Measurements from ENCODE around the gene KCNT1. TPM values are rescaled to one million over a fixed set of nuclear protein-coding genes. Genes with fewer than 3 reads are reported as not detected.

Gene KCNT1
- total RNA-seq, 1 experiment from 2014 or later: not detected

GRCh38 chr9:135761845-135762168, 59.8 kb downstream of the KCNT1 start:
- H3K27me3 ChIP-seq (ENCODE audit: low read length): no peaks in the 10 kb centered on the region
- no peaks in the 10 kb centered on the region for H3K79me2 ChIP-seq (ENCODE audit: low read length)
- H3K27ac ChIP-seq (ENCODE audit: low read length): no peak overlapping the region
- no peaks in the 10 kb centered on the region for H3K36me3 ChIP-seq (ENCODE audit: insufficient read depth, low read length)
- H3K9me3 ChIP-seq (ENCODE audit: low read length): no peaks in the 10 kb centered on the region
- H2AFZ ChIP-seq (ENCODE audit: low read length): no peak overlapping the region
- H3K9ac ChIP-seq (ENCODE audit: low read length): no peak overlapping the region
- no peak for DNase-seq
- H3K4me2 ChIP-seq (ENCODE audit: low read depth, low read length, poor library complexity, severe bottlenecking): no peak overlapping the region
- no peak overlapping the region for H3K4me3 ChIP-seq (ENCODE audit: low read length)
- no peaks in the 10 kb centered on the region for H3K9me2 ChIP-seq (replicated peaks; ENCODE audit: insufficient read depth, low read length)
- no peaks in the 10 kb centered on the region for H3K4me1 ChIP-seq (ENCODE audit: low read length)
- no peaks in the 10 kb centered on the region for H4K20me1 ChIP-seq (ENCODE audit: insufficient read depth, low read depth, low read length)

- H3K27ac ChIP-seq (ENCODE audit: low read length): no peak overlapping the region
Observed at GRCh38 chr9:135762921-135763320, 60.9 kb downstream of the KCNT1 start.

GRCh38 chr9:135763716-135764446, 61.9 kb downstream of the KCNT1 start:
- no peaks in the 10 kb centered on the region for H4K20me1 ChIP-seq (ENCODE audit: insufficient read depth, low read depth, low read length)

More at GRCh38 chr9:135762921-135763320, 60.9 kb downstream of the KCNT1 start:
- Histone ChIP-seq H3K9me3 (ENCODE audit: low read length) (no peaks in the 10 kb centered on the region), H3K9me2 (replicated peaks; ENCODE audit: insufficient read depth, low read length) (no peaks in the 10 kb centered on the region), H3K4me3 (ENCODE audit: low read length) (no peak overlapping the region), H3K36me3 (ENCODE audit: insufficient read depth, low read length) (no peaks in the 10 kb centered on the region), H2AFZ (ENCODE audit: low read length) (no peak overlapping the region), H4K20me1 (ENCODE audit: insufficient read depth, low read depth, low read length) (no peaks in the 10 kb centered on the region), H3K9ac (ENCODE audit: low read length) (no peak overlapping the region), H3K4me2 (ENCODE audit: low read depth, low read length, poor library complexity, severe bottlenecking) (no peak overlapping the region), H3K4me1 (ENCODE audit: low read length) (no peaks in the 10 kb centered on the region), H3K27me3 (ENCODE audit: low read length) (no peaks in the 10 kb centered on the region), H3K79me2 (ENCODE audit: low read length) (no peaks in the 10 kb centered on the region)
- DNase-seq: no peak

DNA sequence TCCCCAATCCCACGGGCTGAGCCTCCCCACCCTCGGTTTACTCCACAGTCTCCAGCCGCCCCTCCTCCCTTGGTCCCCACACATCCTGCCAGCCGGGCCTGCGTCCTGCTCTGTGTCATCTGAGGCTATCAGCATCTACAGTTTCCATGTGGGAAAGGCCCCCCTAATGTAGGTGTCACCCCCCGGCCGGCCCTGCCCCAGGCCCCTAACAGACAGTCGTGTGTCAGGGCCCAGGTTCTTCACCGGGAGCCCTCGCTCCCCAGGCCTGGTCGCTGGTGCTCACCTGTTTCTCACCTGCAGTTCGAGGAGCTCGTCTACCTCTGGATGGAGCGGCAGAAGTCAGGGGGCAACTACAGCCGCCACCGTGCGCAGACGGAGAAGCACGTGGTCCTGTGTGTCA, 62.7 kb downstream of the KCNT1 start:
- H4K20me1 ChIP-seq (ENCODE audit: insufficient read depth, low read depth, low read length): no peaks in the 10 kb centered on the region
- DNase-seq: no peak
- no peaks in the 10 kb centered on the region for H3K9me3 ChIP-seq (ENCODE audit: low read length)
- no peak overlapping the region for H3K4me3 ChIP-seq (ENCODE audit: low read length)
- H3K9me2 ChIP-seq (replicated peaks; ENCODE audit: insufficient read depth, low read length): no peaks in the 10 kb centered on the region
- no peak overlapping the region for H3K9ac ChIP-seq (ENCODE audit: low read length)
- no peaks in the 10 kb centered on the region for H3K27me3 ChIP-seq (ENCODE audit: low read length)
- no peak overlapping the region for H3K27ac ChIP-seq (ENCODE audit: low read length)
- H2AFZ ChIP-seq (ENCODE audit: low read length): no peak overlapping the region
- no peaks in the 10 kb centered on the region for H3K79me2 ChIP-seq (ENCODE audit: low read length)
- H3K4me2 ChIP-seq (ENCODE audit: low read depth, low read length, poor library complexity, severe bottlenecking): no peak overlapping the region
- no peaks in the 10 kb centered on the region for H3K36me3 ChIP-seq (ENCODE audit: insufficient read depth, low read length)
- H3K4me1 ChIP-seq (ENCODE audit: low read length): no peaks in the 10 kb centered on the region

More at GRCh38 chr9:135763716-135764446, 61.9 kb downstream of the KCNT1 start:
- no peaks in the 10 kb centered on the region for H3K9me2 ChIP-seq (replicated peaks; ENCODE audit: insufficient read depth, low read length)
- H3K9me3 ChIP-seq (ENCODE audit: low read length): no peaks in the 10 kb centered on the region
- no peak overlapping the region for H2AFZ ChIP-seq (ENCODE audit: low read length)
- no peaks in the 10 kb centered on the region for H3K27me3 ChIP-seq (ENCODE audit: low read length)
- no peak overlapping the region for H3K9ac ChIP-seq (ENCODE audit: low read length)
- no peak overlapping the region for H3K4me2 ChIP-seq (ENCODE audit: low read depth, low read length, poor library complexity, severe bottlenecking)
- H3K36me3 ChIP-seq (ENCODE audit: insufficient read depth, low read length): no peaks in the 10 kb centered on the region
- no peaks in the 10 kb centered on the region for H3K4me1 ChIP-seq (ENCODE audit: low read length)
- H3K79me2 ChIP-seq (ENCODE audit: low read length): no peaks in the 10 kb centered on the region
- H3K4me3 ChIP-seq (ENCODE audit: low read length): no peak overlapping the region
- no peak for DNase-seq
- H3K27ac ChIP-seq (ENCODE audit: low read length): no peak overlapping the region

DNA sequence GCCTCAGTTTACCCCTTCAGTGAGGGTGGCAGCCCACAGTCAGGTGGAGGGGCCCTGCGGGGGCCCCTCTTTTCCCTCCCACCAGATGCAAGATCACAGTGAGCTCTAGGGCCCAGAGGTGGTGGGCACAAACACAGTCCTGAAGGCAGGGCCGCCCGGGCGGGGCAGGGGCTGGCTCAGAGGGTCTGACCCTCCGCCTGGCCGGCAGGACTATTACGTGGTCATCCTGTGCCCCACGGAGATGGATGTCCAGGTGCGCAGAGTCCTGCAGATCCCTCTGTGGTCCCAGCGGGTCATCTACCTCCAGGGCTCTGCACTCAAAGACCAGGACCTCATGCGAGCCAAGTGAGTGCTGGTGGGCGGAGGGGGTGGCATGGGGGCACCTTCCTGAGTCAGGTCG, 63.4 kb downstream of the KCNT1 start:
- Histone ChIP-seq H3K4me1 (ENCODE audit: low read length) (no peaks in the 10 kb centered on the region), H3K27me3 (ENCODE audit: low read length) (no peaks in the 10 kb centered on the region), H3K9me2 (replicated peaks; ENCODE audit: insufficient read depth, low read length) (no peaks in the 10 kb centered on the region)

DNA sequence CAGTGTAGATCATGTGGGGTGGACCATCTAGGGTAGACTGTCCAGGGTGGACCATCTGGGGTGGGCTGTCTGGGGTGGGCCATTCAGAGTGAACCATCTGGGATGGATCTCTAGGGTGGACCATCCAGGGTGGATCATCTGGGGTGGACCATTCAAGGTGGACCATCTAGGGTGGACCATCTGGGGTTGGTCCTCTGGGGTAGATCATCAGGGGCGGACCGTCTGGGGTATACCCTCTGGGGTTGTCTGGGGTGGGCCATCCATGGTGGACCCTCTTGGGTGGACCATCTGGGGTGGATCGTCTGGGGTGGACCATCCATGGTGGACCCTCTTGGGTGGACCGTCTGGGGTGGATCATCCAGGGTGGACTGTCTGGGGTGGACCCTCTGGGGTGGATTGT, 64.3 kb downstream of the KCNT1 start:
- Histone ChIP-seq H3K4me3 (ENCODE audit: low read length) (no peak overlapping the region), H3K4me1 (ENCODE audit: low read length) (no peaks in the 10 kb centered on the region), H3K9ac (ENCODE audit: low read length) (no peak overlapping the region), H4K20me1 (ENCODE audit: insufficient read depth, low read depth, low read length) (no peaks in the 10 kb centered on the region), H2AFZ (ENCODE audit: low read length) (no peak overlapping the region), H3K9me2 (replicated peaks; ENCODE audit: insufficient read depth, low read length) (no peaks in the 10 kb centered on the region), H3K4me2 (ENCODE audit: low read depth, low read length, poor library complexity, severe bottlenecking) (no peak overlapping the region), H3K27ac (ENCODE audit: low read length) (no peak overlapping the region), H3K9me3 (ENCODE audit: low read length) (no peaks in the 10 kb centered on the region), H3K27me3 (ENCODE audit: low read length) (no peaks in the 10 kb centered on the region), H3K36me3 (ENCODE audit: insufficient read depth, low read length) (no peaks in the 10 kb centered on the region), H3K79me2 (ENCODE audit: low read length) (no peaks in the 10 kb centered on the region)
- no peak for DNase-seq

More for the DNA sequence above, 63.4 kb downstream of the KCNT1 start:
- Histone ChIP-seq H3K79me2 (ENCODE audit: low read length) (no peaks in the 10 kb centered on the region), H4K20me1 (ENCODE audit: insufficient read depth, low read depth, low read length) (no peaks in the 10 kb centered on the region), H3K4me2 (ENCODE audit: low read depth, low read length, poor library complexity, severe bottlenecking) (no peak overlapping the region), H3K4me3 (ENCODE audit: low read length) (no peak overlapping the region), H3K36me3 (ENCODE audit: insufficient read depth, low read length) (no peaks in the 10 kb centered on the region), H3K27ac (ENCODE audit: low read length) (no peak overlapping the region), H3K9ac (ENCODE audit: low read length) (no peak overlapping the region), H2AFZ (ENCODE audit: low read length) (no peak overlapping the region), H3K9me3 (ENCODE audit: low read length) (no peaks in the 10 kb centered on the region)
- DNase-seq: no peak

- Histone ChIP-seq H3K4me2 (ENCODE audit: low read depth, low read length, poor library complexity, severe bottlenecking) (no peak overlapping the region), H4K20me1 (ENCODE audit: insufficient read depth, low read depth, low read length) (no peaks in the 10 kb centered on the region), H2AFZ (ENCODE audit: low read length) (no peak overlapping the region), H3K27ac (ENCODE audit: low read length) (no peak overlapping the region), H3K27me3 (ENCODE audit: low read length) (no peaks in the 10 kb centered on the region), H3K4me3 (ENCODE audit: low read length) (no peak overlapping the region), H3K36me3 (ENCODE audit: insufficient read depth, low read length) (no peaks in the 10 kb centered on the region), H3K9ac (ENCODE audit: low read length) (no peak overlapping the region), H3K9me2 (replicated peaks; ENCODE audit: insufficient read depth, low read length) (no peaks in the 10 kb centered on the region), H3K4me1 (ENCODE audit: low read length) (no peaks in the 10 kb centered on the region), H3K9me3 (ENCODE audit: low read length) (no peaks in the 10 kb centered on the region), H3K79me2 (ENCODE audit: low read length) (no peaks in the 10 kb centered on the region)
- no peak for DNase-seq
Observed at GRCh38 chr9:135766707-135767106, 64.7 kb downstream of the KCNT1 start.

DNA sequence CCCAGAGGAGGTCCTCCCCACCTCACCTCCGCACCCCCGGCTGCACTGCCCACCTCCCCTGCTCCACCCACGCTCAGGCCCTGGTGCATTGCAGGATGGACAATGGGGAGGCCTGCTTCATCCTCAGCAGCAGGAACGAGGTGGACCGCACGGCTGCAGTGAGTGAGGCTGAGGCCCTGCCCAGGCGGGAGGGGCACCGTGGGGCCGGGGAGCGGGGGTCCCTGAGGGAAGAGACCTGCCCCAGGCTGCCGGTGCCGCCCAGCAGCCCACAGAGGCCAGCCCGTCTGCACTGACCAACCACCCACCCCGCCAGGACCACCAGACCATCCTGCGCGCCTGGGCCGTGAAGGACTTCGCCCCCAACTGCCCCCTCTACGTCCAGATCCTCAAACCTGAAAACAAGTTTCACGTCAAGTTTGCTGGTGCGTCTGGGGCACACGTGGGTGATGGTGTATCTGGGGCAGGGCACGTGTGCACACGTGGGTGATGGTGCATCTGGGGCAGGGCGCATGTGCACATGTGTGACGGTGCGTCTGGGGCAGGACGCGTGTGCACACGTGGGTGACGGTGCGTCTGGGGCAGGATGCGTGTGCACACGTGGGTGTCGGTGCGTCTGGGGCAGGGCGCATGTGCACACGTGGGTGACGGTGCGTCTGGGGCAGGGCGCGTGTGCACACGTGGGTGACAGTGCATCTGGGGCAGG, 66.7 kb downstream of the KCNT1 start:
- H3K27ac ChIP-seq (ENCODE audit: low read length): no peak overlapping the region
- H2AFZ ChIP-seq (ENCODE audit: low read length): no peak overlapping the region
- H3K4me3 ChIP-seq (ENCODE audit: low read length): no peak overlapping the region
- no peaks in the 10 kb centered on the region for H3K27me3 ChIP-seq (ENCODE audit: low read length)
- no peaks in the 10 kb centered on the region for H3K9me3 ChIP-seq (ENCODE audit: low read length)
- H3K79me2 ChIP-seq (ENCODE audit: low read length): no peaks in the 10 kb centered on the region
- H3K36me3 ChIP-seq (ENCODE audit: insufficient read depth, low read length): no peaks in the 10 kb centered on the region
- H3K4me1 ChIP-seq (ENCODE audit: low read length): no peaks in the 10 kb centered on the region
- no peak overlapping the region for H3K4me2 ChIP-seq (ENCODE audit: low read depth, low read length, poor library complexity, severe bottlenecking)
- no peak for DNase-seq
- no peaks in the 10 kb centered on the region for H4K20me1 ChIP-seq (ENCODE audit: insufficient read depth, low read depth, low read length)
- H3K9ac ChIP-seq (ENCODE audit: low read length): no peak overlapping the region
- no peaks in the 10 kb centered on the region for H3K9me2 ChIP-seq (replicated peaks; ENCODE audit: insufficient read depth, low read length)

Data from Karpas-422 (cell line).